Measurements from ENCODE around the gene MAPK1.

DNA sequence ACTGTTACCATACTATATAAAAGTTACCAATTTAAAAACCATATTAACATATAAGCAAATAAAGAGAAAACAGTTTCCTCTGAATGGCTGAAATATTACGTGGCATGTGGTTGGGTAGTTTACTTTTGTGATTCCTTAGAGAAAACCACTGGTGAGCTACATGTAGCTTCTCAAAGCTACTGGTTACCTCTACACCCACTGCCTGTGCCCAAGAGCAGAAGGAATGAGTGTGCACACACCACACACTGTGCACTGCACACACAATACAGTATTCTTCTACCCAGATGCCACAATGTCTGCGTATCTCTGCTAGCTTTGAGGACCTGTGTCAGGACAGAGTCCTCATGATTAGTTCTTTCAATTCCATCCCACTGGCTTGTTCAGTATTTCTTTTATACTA lies 106.4 kb downstream of the MAPK1 start:
- TF ChIP-seq, protein P1, sequence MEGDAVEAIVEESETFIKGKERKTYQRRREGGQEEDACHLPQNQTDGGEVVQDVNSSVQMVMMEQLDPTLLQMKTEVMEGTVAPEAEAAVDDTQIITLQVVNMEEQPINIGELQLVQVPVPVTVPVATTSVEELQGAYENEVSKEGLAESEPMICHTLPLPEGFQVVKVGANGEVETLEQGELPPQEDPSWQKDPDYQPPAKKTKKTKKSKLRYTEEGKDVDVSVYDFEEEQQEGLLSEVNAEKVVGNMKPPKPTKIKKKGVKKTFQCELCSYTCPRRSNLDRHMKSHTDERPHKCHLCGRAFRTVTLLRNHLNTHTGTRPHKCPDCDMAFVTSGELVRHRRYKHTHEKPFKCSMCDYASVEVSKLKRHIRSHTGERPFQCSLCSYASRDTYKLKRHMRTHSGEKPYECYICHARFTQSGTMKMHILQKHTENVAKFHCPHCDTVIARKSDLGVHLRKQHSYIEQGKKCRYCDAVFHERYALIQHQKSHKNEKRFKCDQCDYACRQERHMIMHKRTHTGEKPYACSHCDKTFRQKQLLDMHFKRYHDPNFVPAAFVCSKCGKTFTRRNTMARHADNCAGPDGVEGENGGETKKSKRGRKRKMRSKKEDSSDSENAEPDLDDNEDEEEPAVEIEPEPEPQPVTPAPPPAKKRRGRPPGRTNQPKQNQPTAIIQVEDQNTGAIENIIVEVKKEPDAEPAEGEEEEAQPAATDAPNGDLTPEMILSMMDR (IDR thresholded peaks at IDR 0.05) = no peak
- no peak for TF ChIP-seq POLR2A (IDR thresholded peaks at IDR 0.05)

Measured in uterus (tissue), 2 donors.